ENCODE results near the gene IRF5.

The IRF5 gene

GRCh38 chr7:128913870-128914565 lies 23.7 kb upstream of the IRF5 start:
- TF ChIP-seq EZH2phosphoT487 (IDR thresholded peaks at IDR 0.05; ENCODE audit: borderline replicate concordance, low read length) (no peak), CTCF (IDR thresholded peaks at IDR 0.05; ENCODE audit: low read depth, low read length, poor library complexity, severe bottlenecking) (no peak)
- Histone ChIP-seq H3K27me3 (ENCODE audit: control insufficient read depth, low read length) (peaks cover 48% of the 10 kb centered on the region), H3K9me2 (replicated peaks; ENCODE audit: control insufficient read depth, low read length) (no peaks in the 10 kb centered on the region), H3K4me1 (ENCODE audit: control insufficient read depth, low read length) (peaks cover under 1% of the 10 kb centered on the region; the same call in 1 of the 2 replicates), H3K4me2 (ENCODE audit: low read length) (no peak overlapping the region), H3K4me3 (ENCODE audit: low read length) (no peak overlapping the region), H3K27ac (ENCODE audit: low read depth, low read length) (no peak overlapping the region), H3K79me2 (ENCODE audit: control insufficient read depth, low read length) (no peaks in the 10 kb centered on the region), H3K9me3 (ENCODE audit: control insufficient read depth, insufficient read depth, low read length) (no peaks in the 10 kb centered on the region), H3K36me3 (ENCODE audit: control insufficient read depth, low read length) (no peaks in the 10 kb centered on the region), H4K20me1 (ENCODE audit: control insufficient read depth, insufficient read depth, low read depth, low read length) (no peaks in the 10 kb centered on the region), H3F3A (ENCODE audit: control insufficient read depth, insufficient read depth) (no peaks in the 10 kb centered on the region)

GRCh38 chr7:128914566-128915151 lies 23.1 kb upstream of the IRF5 start:
- Histone ChIP-seq H3K36me3 (ENCODE audit: control insufficient read depth, low read length) (no peaks in the 10 kb centered on the region), H3K9me3 (ENCODE audit: control insufficient read depth, insufficient read depth, low read length) (no peaks in the 10 kb centered on the region), H3K79me2 (ENCODE audit: control insufficient read depth, low read length) (no peaks in the 10 kb centered on the region), H3K27ac (ENCODE audit: low read depth, low read length) (no peak overlapping the region), H4K20me1 (ENCODE audit: control insufficient read depth, insufficient read depth, low read depth, low read length) (no peaks in the 10 kb centered on the region), H3K9me2 (replicated peaks; ENCODE audit: control insufficient read depth, low read length) (no peaks in the 10 kb centered on the region), H3K4me3 (ENCODE audit: low read length) (no peak overlapping the region), H3F3A (ENCODE audit: control insufficient read depth, insufficient read depth) (no peaks in the 10 kb centered on the region), H3K4me1 (ENCODE audit: control insufficient read depth, low read length) (peaks cover 7% of the 10 kb centered on the region), H3K4me2 (ENCODE audit: low read length) (no peak overlapping the region), H3K27me3 (ENCODE audit: control insufficient read depth, low read length) (peaks cover 42% of the 10 kb centered on the region)
- TF ChIP-seq CTCF (IDR thresholded peaks at IDR 0.05; ENCODE audit: low read depth, low read length, poor library complexity, severe bottlenecking) = no peak
- peak; percentile 82; the same call in 1 of the 2 replicates for TF ChIP-seq EZH2phosphoT487 (IDR thresholded peaks at IDR 0.05; ENCODE audit: borderline replicate concordance, low read length)

GRCh38 chr7:128915271-128915819 lies 22.4 kb upstream of the IRF5 start:
- Histone ChIP-seq H4K20me1 (ENCODE audit: control insufficient read depth, insufficient read depth, low read depth, low read length) (no peaks in the 10 kb centered on the region), H3K9me3 (ENCODE audit: control insufficient read depth, insufficient read depth, low read length) (no peaks in the 10 kb centered on the region), H3K79me2 (ENCODE audit: control insufficient read depth, low read length) (no peaks in the 10 kb centered on the region), H3K9me2 (replicated peaks; ENCODE audit: control insufficient read depth, low read length) (no peaks in the 10 kb centered on the region), H3K4me1 (ENCODE audit: control insufficient read depth, low read length) (peaks cover 10% of the 10 kb centered on the region), H3K4me2 (ENCODE audit: low read length) (no peak overlapping the region), H3K27me3 (ENCODE audit: control insufficient read depth, low read length) (peaks cover 44% of the 10 kb centered on the region), H3F3A (ENCODE audit: control insufficient read depth, insufficient read depth) (no peaks in the 10 kb centered on the region), H3K36me3 (ENCODE audit: control insufficient read depth, low read length) (no peaks in the 10 kb centered on the region), H3K4me3 (ENCODE audit: low read length) (no peak overlapping the region), H3K27ac (ENCODE audit: low read depth, low read length) (no peak overlapping the region)
- peak; percentile 96 for TF ChIP-seq EZH2phosphoT487 (IDR thresholded peaks at IDR 0.05; ENCODE audit: borderline replicate concordance, low read length)
- TF ChIP-seq CTCF (IDR thresholded peaks at IDR 0.05; ENCODE audit: low read depth, low read length, poor library complexity, severe bottlenecking) = no peak
